Right hindlimb (tissue), 1 donor: ENCODE measurements around the gene MCM6.
"Not testable (repeated sequence)": the region's sequence is repeated elsewhere in the genome, so short reads cannot be mapped to it uniquely, and the experiment has no call there.

Experiments
- DNase-seq: peaks from one replicate; pipeline ENCODE4 v3.0.0-alpha.2; 2018

MCM6 gene

GRCh38 chr2:135876066-135876711 is at the start of gene MCM6:
Gene MCM6, minus strand, starts transcription at chr2:135876443. Its CDS starts 78 bp downstream, at chr2:135876365.
- peak; percentile 99 for DNase-seq

- DNase-seq, result no peak
Observed at GRCh38 chr2:135925571-135925970, 49.3 kb upstream of the MCM6 start.

GRCh38 chr2:135916207-135916606 is 40.0 kb upstream of the MCM6 start:
- DNase-seq, result no peak

- DNase-seq, result no peak
Observed at GRCh38 chr2:135914485-135914884, 38.2 kb upstream of the MCM6 start.

GRCh38 chr2:135913727-135914365 is 37.6 kb upstream of the MCM6 start:
- DNase-seq, result no peak

GRCh38 chr2:135909976-135910375 is 33.7 kb upstream of the MCM6 start:
- DNase-seq, result no peak

- DNase-seq, result no peak
Observed at GRCh38 chr2:135905679-135906078, 29.4 kb upstream of the MCM6 start.

- no peak for DNase-seq
Observed at GRCh38 chr2:135904341-135904989, 28.2 kb upstream of the MCM6 start.

GRCh38 chr2:135903650-135904049 is 27.4 kb upstream of the MCM6 start:
- DNase-seq, result no peak

GRCh38 chr2:135899567-135899966 is 23.3 kb upstream of the MCM6 start:
- DNase-seq, result no peak

- DNase-seq, result no peak
Observed at GRCh38 chr2:135898234-135898786, 22.1 kb upstream of the MCM6 start.

GRCh38 chr2:135894930-135895329 is 18.7 kb upstream of the MCM6 start:
- DNase-seq, result no peak

- no peak for DNase-seq
Observed at GRCh38 chr2:135893374-135893794, 17.1 kb upstream of the MCM6 start.

- DNase-seq, result no peak
Observed at GRCh38 chr2:135890835-135891234, 14.6 kb upstream of the MCM6 start.

- no peak for DNase-seq
Observed at GRCh38 chr2:135890149-135890548, 13.9 kb upstream of the MCM6 start.

- not testable (repeated sequence) for DNase-seq
Observed at GRCh38 chr2:135888587-135888986, 12.3 kb upstream of the MCM6 start.

- DNase-seq, result no peak
Observed at GRCh38 chr2:135885709-135886108, 9.5 kb upstream of the MCM6 start.

GRCh38 chr2:135882415-135882814 is 6.2 kb upstream of the MCM6 start:
- no peak for DNase-seq

GRCh38 chr2:135876770-135877169 is 527 bp upstream of the MCM6 start:
- DNase-seq, result not testable (repeated sequence)

- no peak for DNase-seq
Observed at GRCh38 chr2:135875491-135876065, 665 bp downstream of the MCM6 start.

- DNase-seq, result no peak
Observed at GRCh38 chr2:135874777-135875365, 1.4 kb downstream of the MCM6 start.

GRCh38 chr2:135870571-135870970 is 5.7 kb downstream of the MCM6 start:
- DNase-seq, result no peak

GRCh38 chr2:135863233-135863632 is 13.0 kb downstream of the MCM6 start:
- no peak for DNase-seq
